Esophagus squamous epithelium (tissue), 5 donors: ENCODE data around the gene IFNAR2. TPM values are rescaled to one million over a fixed set of nuclear protein-coding genes. Genes with fewer than 3 reads are reported as not detected.

Experiments used
- DNase-seq: peaks from one replicate; lab custom pipeline; 2025; lab: John Stamatoyannopoulos, UW
- H3K27ac ChIP-seq, 4 donors: fragments of 200-600 bp; sonication (generic); one replicate each; pipeline ENCODE4 v1.5.1; 2016 to 2019; ENCODE audit warnings: mild to moderate bottlenecking in 1 of 4
- H3K27me3 ChIP-seq, 4 donors: fragments of 200-600 bp; sonication (generic); 1 replicate in 3 of 4; 2 replicates in 1 of 4; pipeline versions ENCODE4 v1.5.1 to v1.6.0; 2017 to 2021; ENCODE audit warnings: antibody characterized with exemption in 1 of 4
- H3K36me3 ChIP-seq, 3 donors: fragments of 200-600 bp; sonication (generic); one replicate each; pipeline ENCODE4 v1.5.1; 2016 to 2019
- H3K4me1 ChIP-seq, 3 donors: fragments of 200-600 bp; sonication (generic); one replicate each; pipeline ENCODE4 v1.5.1; 2017 to 2019
- H3K4me3 ChIP-seq, 4 donors: fragments of 200-600 bp; sonication (generic); 1 replicate in 3 of 4; 2 replicates in 1 of 4; pipeline ENCODE4 v1.5.1; 2016 to 2019; ENCODE audit warnings: mild to moderate bottlenecking in 2 of 4, moderate library complexity in 1 of 4
- H3K9me3 ChIP-seq, 3 donors: fragments of 200-600 bp; sonication (generic); one replicate each; pipeline ENCODE4 v1.5.1; 2016 to 2019
- POLR2A ChIP-seq, 4 donors: fragments of 450-650 bp; IDR thresholded peaks; one replicate each; pipeline ENCODE4 v1.6.1; 2017; ENCODE audit warnings: antibody characterized with exemption in 4 of 4, mild to moderate bottlenecking in 4 of 4, moderate library complexity in 3 of 4
- WGBS, 2 donors: methylation state at CpG; one replicate each; pipeline ENCODE4 v1.1.5; 2018; 5-methylcytosine and 5-hydroxymethylcytosine counted together
- intact Hi-C: fragments of 100-400 bp; cut with DNase I; formaldehyde crosslinking; loops from one replicate; pipeline ENCODE4 v1.15.0; 2022
- total RNA-seq, 4 donors: library from RNA; depleted of rRNA; stranded (reverse); fragments of >200 nt; gene quantifications; one replicate each; pipeline ENCODE4 v1.1.0, GENCODE V29; 2016
- TF ChIP-seq, protein P1 (sequence below), 6 experiments: fragments of 450-650 bp in 4 of 6; fragments of 200-600 bp in 2 of 6; sonication (generic) in 2 of 6; IDR thresholded peaks; one replicate each; pipeline ENCODE4 v1.5.1; 2016 to 2019; ENCODE audit warnings: antibody characterized with exemption in 6 of 6, mild to moderate bottlenecking in 4 of 6, moderate library complexity in 4 of 6
- donor health status: DM: yes; HTN: yes; CAD: no.

Gene IFNAR2
- total RNA-seq, 4 donors from 2014 or later: 4.0 to 13.3 (median 7.0) TPM

DNA sequence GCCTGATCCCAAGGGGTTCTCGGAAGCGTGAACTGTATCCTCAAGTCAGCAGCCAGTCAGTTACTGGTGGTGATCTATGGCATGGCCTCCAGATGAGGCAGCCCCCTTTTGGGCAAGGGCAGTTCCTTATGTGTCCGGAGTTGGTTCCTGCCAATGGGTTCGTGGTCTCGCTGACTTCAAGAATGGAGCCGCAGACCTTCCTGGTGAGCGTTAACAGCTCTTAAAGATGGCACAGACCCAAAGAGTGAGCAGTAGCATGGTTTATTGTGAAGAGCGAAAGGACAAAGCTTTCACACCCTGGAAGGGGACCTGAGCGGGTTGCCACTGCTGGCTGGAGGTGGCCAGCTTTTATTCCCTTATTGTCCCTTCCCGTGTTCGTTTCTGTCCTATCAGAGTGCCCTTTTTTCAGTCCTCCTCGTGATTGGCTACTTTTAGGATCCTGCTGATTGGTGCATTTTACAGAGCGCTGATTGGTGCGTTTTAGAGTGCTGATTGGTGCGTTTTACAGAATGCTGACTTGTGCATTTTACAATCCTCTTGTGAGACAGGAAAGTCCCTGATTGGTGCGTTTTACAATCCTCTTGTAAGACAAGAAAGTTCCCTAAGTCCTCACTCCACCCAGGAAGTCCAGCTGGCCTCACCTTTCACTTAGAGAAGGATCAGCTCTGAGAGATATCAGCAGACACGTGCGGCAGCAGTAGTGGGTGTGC lies 27.5 kb downstream of the IFNAR2 start:
- H3K9me3 ChIP-seq: no peaks in the 10 kb centered on the region
- no peaks in the 10 kb centered on the region for H3K27me3 ChIP-seq
- 92 to 97% methylated on average over 12 to 13 of the region's 18 CpGs for WGBS, 2 donors
- DNase-seq: no peak
- TF ChIP-seq, protein P1, sequence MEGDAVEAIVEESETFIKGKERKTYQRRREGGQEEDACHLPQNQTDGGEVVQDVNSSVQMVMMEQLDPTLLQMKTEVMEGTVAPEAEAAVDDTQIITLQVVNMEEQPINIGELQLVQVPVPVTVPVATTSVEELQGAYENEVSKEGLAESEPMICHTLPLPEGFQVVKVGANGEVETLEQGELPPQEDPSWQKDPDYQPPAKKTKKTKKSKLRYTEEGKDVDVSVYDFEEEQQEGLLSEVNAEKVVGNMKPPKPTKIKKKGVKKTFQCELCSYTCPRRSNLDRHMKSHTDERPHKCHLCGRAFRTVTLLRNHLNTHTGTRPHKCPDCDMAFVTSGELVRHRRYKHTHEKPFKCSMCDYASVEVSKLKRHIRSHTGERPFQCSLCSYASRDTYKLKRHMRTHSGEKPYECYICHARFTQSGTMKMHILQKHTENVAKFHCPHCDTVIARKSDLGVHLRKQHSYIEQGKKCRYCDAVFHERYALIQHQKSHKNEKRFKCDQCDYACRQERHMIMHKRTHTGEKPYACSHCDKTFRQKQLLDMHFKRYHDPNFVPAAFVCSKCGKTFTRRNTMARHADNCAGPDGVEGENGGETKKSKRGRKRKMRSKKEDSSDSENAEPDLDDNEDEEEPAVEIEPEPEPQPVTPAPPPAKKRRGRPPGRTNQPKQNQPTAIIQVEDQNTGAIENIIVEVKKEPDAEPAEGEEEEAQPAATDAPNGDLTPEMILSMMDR (IDR thresholded peaks at IDR 0.05): no peak
- TF ChIP-seq POLR2A (IDR thresholded peaks at IDR 0.05): no peak
- H3K4me3 ChIP-seq: no peak overlapping the region
- intact Hi-C loops: no loop called here
- H3K36me3 ChIP-seq: peaks cover 3 to 63% (median 24%) of the 10 kb centered on the region in 3 donors
- H3K4me1 ChIP-seq: peaks cover 0 to 3% (median 0%) of the 10 kb centered on the region in 3 donors
- H3K27ac ChIP-seq: no peak overlapping the region

DNA sequence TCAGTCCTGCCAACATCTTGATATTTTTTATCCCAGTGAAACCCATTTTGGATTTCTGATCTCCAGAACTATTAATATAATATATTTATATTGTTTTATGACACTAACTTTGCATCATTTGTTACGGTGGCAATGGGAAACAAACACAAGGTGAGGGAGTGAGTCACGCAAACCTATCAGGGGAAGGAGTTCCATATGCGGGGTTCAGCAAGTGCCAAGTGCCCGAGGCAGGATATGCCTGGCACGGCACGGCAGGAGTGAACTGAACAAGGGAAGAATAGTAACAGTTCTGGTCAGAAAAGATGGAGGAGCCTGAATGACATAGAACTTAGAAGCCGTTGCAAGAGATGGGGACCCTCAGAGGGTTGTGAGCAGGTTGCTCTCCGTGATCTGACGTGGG lies 28.7 kb downstream of the IFNAR2 start:
- Histone ChIP-seq H3K4me1 (peaks cover 0 to 3% (median 0%) of the 10 kb centered on the region in 3 donors), H3K27ac (no peak overlapping the region), H3K9me3 (no peaks in the 10 kb centered on the region), H3K4me3 (no peak overlapping the region), H3K27me3 (no peaks in the 10 kb centered on the region), H3K36me3 (peaks cover 3 to 60% (median 24%) of the 10 kb centered on the region in 3 donors)
- WGBS, 2 donors: 63 to 92% methylated on average over 9 of the region's 9 CpGs
- no peak for DNase-seq
- intact Hi-C loops: no loop called here
- TF ChIP-seq, protein P1 (IDR thresholded peaks at IDR 0.05): no peak
- TF ChIP-seq POLR2A (IDR thresholded peaks at IDR 0.05): no peak

GRCh38 chr21:33259428-33259827 lies 29.7 kb downstream of the IFNAR2 start:
- no peak overlapping the region for H3K27ac ChIP-seq
- peaks cover 0 to 3% (median 0%) of the 10 kb centered on the region in 3 donors for H3K4me1 ChIP-seq
- H3K9me3 ChIP-seq: no peaks in the 10 kb centered on the region
- WGBS, 2 donors: 75 to 81% methylated on average over 2 of the region's 2 CpGs
- H3K27me3 ChIP-seq: no peaks in the 10 kb centered on the region
- no peak for TF ChIP-seq POLR2A (IDR thresholded peaks at IDR 0.05)
- TF ChIP-seq, protein P1 (IDR thresholded peaks at IDR 0.05): no peak
- no peak for DNase-seq
- H3K36me3 ChIP-seq: peaks cover 3 to 54% (median 22%) of the 10 kb centered on the region in 3 donors
- H3K4me3 ChIP-seq: no peak overlapping the region
- intact Hi-C loops: no loop called here

DNA sequence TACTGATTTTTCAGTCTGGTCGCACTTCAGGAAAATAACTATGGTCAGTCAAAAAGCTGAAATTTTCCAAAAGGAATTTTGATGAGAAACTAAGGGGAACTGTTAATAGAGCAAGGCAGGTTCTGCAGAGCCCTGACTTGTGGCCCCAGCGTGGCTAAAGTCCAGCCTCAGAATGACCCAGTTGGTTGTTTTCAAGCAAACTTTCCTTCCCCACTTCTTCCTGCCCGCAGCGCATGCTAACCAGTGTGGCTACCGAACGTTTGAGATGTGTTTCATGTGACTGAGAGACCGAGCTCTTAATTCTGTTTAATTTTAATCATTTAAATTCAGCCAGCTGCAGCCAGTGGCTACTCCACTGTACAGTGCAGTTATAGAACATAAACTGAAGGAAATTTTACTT lies 30.3 kb downstream of the IFNAR2 start:
- Histone ChIP-seq H3K27ac (no peak overlapping the region), H3K4me1 (peaks cover 0 to 3% (median 0%) of the 10 kb centered on the region in 3 donors), H3K9me3 (no peaks in the 10 kb centered on the region), H3K27me3 (no peaks in the 10 kb centered on the region), H3K36me3 (peaks cover 3 to 49% (median 16%) of the 10 kb centered on the region in 3 donors), H3K4me3 (no peak overlapping the region)
- TF ChIP-seq, protein P1 (IDR thresholded peaks at IDR 0.05): no peak
- TF ChIP-seq POLR2A (IDR thresholded peaks at IDR 0.05): no peak
- DNase-seq: no peak
- intact Hi-C loops: no loop called here
- WGBS, 2 donors: 57 to 71% methylated on average over 7 of the region's 7 CpGs

- no peak for DNase-seq
- intact Hi-C loops: no loop called here
- H3K27ac ChIP-seq: no peak overlapping the region
These were observed 31.9 kb downstream of the IFNAR2 start for GRCh38 chr21:33261635-33262034.

More at GRCh38 chr21:33261635-33262034, 31.9 kb downstream of the IFNAR2 start:
- peaks cover 3 to 33% (median 10%) of the 10 kb centered on the region in 3 donors for H3K36me3 ChIP-seq
- H3K4me1 ChIP-seq: peaks cover 0 to 13% (median 0%) of the 10 kb centered on the region in 3 donors
- 62 to 75% methylated on average over 3 of the region's 3 CpGs for WGBS, 2 donors
- H3K4me3 ChIP-seq: no peak overlapping the region
- H3K9me3 ChIP-seq: no peaks in the 10 kb centered on the region
- H3K27me3 ChIP-seq: no peaks in the 10 kb centered on the region
- TF ChIP-seq, protein P1 (IDR thresholded peaks at IDR 0.05): no peak
- no peak for TF ChIP-seq POLR2A (IDR thresholded peaks at IDR 0.05)
